UCSD-AML1 (cell line): ENCODE measurements around the gene FXYD3.
A peak's percentile ranks its signal among the peaks of the same experiment; 100 is the strongest.
"Not testable (repeated sequence)": the region's sequence is repeated elsewhere in the genome, so short reads cannot be mapped to it uniquely, and the experiment has no call there.

Experiments
- DNase-seq: peaks from one replicate; lab custom pipeline; 2025; ENCODE audit not compliant: unreplicated experiment; lab: John Stamatoyannopoulos, UW

FXYD3 gene

GRCh38 chr19:35085947-35086346 lies 29.7 kb upstream of the FXYD3 start:
- no peak for DNase-seq

DNA sequence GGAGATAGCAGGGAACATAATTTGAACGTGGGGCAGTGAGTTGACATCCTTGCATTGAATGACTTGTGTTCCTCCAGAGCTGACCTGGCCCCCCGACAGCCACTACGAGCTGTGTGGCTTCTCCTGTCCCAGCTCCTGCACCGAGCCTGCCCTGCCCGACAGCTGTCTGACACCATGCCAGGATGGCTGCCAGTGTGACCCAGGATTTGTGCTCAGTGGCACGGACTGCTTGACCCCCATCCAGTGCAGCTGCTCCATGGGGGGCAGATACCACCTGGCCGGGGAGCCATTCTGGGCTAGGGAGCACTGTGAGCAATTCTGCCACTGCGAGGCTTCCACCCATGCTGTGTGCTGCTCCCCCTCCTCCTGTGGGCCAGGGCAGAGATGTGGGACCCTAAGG lies 29.2 kb upstream of the FXYD3 start:
- DNase-seq, result no peak

DNA sequence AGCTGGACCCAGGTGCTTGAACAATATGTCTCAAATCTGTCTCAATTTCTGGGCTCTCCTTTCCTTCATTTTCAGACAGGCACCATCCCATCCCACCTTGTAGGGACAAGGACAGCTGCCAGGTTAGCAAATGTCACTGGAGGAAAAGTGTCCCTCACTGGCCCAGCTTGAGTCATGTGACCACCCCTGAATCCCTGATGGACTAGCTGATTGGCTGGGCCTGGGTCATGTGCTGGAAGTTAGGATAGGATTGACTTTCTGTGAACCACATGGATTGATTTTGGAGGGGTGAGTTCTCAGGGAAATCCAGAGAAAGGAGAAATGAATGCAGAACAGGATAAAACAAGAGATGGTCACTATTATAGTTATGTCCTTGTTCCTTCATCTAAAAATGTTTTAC lies 28.2 kb upstream of the FXYD3 start:
- DNase-seq, result no peak

DNA sequence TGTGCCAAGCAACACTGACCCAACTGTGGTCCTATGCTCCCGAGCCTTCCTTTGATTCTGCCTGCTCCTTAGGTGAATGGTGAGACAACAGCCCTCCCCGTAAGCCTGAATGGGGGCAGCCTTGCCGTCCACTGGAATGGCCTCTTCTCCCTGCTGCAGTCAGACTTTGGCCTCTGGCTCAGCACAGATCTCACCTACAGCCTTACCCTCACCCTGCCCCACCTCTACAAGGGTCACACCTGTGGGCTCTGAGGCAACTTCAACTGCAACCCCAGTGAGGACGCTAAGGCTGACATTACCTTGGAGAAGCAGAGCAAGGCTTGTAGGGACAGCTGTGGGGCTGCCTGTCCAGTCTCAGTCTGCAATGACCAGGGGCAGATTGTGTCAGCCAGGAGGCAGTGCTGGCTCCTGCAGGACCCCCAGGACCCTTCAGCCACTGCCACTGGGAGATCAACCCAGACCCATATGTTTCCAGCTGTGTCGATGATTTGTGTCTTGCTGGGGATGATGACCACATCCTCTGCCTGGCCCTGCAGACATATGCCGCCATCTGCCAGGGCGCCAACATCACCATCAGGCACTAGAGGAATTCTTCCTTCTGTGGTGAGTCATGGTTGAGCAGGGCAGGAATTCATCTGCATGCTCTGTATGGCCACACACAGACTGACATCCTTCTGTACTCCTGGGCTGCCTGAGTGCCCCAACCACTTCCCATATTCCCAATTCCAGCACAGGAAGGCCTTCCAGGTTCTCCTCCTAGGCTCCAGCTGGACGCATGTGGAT lies 27.3 kb upstream of the FXYD3 start:
- no peak for DNase-seq

GRCh38 chr19:35089554-35089953 lies 26.1 kb upstream of the FXYD3 start:
- DNase-seq, result no peak

DNA sequence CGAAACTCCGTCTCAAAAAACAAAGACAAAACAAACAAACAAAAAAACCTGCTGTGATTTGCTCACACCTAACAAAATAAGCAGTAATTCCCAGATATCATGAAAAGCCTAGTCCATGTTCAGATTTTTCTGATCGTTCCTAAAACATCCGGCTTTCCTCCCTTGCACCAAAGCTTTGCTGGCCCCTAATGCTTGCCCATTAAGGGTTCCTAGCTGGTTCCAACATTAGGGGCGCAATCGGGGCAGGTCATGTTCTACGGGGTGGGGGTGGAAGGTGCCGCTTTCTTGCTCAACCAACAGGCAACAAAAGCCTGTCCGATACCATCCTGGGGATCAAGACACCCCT lies 25.5 kb upstream of the FXYD3 start:
- DNase-seq, result no peak

DNA sequence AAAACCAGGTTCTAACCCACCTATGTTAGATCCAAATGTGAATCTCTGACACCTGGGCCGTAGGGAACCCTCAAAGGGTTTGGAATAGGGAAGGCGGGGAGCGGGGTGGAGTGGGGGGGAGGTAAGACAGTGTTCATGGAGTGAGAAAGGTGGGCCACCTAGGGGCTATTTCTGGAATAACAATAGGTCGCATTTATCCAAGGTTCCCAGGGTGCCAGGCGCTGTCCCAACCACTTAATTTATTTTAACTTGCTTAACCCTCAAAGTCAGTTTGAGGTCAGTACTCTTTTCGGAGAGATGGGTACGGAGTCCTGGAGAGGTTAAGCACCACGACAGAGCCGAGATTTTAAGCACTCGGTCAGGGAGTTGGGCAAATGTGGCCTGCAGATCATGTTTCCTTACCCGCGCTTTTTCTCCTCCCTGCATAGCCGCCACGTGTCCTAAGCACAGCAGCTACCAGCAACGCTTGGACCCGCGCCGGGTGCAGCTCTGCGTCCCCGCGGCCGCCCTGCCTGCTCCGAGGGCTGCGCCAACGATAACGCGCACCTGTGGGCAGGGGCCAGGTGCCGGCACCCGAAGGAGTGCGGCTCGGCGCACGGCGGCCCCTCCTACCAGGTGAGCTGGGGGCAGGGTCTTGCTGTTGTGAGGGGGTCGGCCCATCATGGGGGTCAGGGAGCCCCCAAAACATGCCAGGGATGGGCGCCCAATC lies 25.0 kb upstream of the FXYD3 start:
- DNase-seq, result peak; percentile 21

- no peak for DNase-seq
Measured at GRCh38 chr19:35093430-35093829, 22.2 kb upstream of the FXYD3 start.

DNA sequence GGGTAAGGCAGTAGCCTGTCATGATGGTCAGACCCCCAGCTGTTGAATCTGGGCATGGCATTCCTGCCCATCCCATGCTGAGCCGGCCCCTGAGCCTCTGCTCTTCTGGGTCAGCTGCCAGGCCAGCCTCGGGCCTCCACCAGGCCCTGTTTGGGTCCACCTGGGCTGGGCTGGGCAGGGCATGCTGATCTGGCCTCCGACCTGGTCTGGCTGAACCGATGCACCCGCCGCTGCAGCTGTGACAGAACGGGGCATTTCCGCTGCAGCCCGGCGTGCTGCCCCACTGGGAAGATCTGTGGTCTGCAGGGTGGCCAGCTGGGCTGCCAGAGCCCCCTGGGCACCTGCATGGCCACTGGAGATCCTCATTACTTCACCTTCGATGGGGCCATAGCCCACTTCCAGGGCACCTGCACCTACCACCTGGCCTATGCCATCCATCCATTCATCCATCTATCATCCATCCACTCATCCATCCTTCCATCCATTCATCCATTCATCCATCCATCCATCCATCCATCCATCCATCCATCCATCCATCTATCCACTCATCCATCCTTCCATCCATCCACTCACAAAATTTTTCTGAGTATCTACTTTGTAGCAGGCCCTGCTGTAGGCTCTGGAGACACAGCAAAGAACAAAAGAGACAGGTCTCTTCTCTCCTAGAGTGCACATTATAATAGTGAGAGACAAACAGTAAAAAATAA lies 21.5 kb upstream of the FXYD3 start:
- DNase-seq, result no peak

DNA sequence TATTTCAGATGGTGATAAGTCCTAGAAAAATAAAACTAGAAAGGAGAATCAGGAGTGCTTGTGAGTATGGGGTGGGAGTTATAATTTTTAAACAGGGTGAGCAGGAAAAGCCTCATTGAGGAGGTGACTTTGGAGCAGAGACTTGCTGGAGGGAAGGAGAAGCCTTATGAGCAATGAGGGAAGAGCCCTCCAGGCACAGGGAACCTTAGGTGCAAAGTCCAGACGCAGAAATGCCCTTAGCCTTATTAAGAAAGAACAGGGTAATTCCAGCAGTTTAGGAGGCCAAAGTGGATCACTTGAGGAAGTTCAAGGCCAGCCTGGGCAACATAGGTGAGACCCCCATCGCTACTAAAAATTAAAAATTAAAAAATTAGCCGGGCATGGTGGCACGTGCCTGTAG lies 21.0 kb upstream of the FXYD3 start:
- no peak for DNase-seq

DNA sequence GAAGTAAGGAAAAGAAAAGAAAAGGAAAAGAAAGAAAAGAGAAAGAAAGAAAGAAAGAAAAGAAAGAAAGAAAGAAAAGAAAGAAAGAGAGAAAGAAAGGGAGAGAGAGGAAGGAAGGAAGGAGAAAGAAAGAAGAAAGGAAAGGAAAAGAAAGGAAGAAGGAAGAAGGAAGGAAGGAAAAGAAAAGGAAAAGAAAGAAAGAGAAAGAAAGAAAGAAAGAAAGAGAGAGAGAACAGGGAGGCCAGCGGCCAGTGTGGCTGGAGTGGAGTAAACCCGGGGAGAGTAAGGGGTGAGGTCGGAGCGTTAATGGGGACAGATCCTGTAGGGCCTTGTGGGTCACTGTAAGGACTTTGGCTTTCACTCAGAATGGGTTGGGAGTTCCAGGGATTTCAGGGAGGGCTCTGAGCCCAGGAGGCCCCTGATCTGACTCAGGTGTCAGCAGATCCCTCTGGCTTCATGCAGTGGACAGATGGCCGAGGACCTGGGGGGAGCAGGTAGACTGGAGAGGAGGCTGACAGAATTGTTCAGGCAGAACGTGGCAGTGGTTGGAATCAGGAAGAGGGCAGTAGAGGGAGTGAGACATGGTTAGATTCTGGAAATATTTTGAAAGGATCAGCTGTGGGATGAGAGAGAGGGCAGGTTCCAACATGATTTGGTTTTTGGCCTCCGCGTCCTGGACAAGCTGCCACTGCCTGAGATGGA lies 19.8 kb upstream of the FXYD3 start:
- no peak for DNase-seq

DNA sequence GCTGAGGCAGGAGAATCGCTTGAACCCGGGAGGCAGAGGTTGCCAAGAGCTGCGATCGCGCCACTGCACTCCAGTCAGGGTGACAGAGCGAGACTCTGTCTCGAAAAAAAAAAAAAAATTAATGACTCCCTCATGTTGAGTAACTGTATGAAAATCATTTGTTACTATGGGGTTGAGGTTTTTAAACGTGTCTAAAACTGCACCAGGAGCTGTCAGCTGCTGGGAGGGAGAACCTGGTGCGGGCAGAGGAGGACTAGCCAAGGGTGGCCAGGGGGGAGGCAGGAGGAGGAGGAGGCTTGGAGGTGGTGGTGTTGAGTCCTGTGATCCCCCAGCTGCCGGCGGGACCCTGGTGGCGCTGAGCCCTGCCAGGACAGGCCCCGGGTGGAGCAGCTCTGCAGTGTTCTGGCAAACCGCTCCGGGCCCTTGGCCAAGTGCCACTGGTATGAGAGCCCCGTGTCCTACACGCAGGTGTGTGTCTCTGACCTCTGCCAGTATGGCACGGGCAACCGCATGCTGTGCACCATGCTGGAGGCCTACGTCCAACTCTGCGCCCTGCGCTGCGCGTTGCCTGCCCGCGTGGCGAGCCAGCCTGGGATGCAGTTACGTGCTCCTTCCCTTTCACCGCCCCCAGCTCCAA lies 17.1 kb upstream of the FXYD3 start:
- no peak for DNase-seq

GRCh38 chr19:35099155-35099896 lies 16.3 kb upstream of the FXYD3 start:
- no peak for DNase-seq

- DNase-seq, result no peak
Measured at GRCh38 chr19:35099897-35100275, 15.7 kb upstream of the FXYD3 start.

GRCh38 chr19:35100588-35101533 lies 14.8 kb upstream of the FXYD3 start:
- no peak for DNase-seq

GRCh38 chr19:35101949-35102348 lies 13.7 kb upstream of the FXYD3 start:
- not testable (repeated sequence) for DNase-seq

- not testable (repeated sequence) for DNase-seq
Measured at GRCh38 chr19:35103614-35104013, 12.0 kb upstream of the FXYD3 start.

GRCh38 chr19:35104361-35104760 lies 11.3 kb upstream of the FXYD3 start:
- DNase-seq, result no peak

GRCh38 chr19:35105047-35105410 lies 10.6 kb upstream of the FXYD3 start:
- DNase-seq, result no peak
